ENCODE data around the gene SRP54. TPM values are rescaled to one million over a fixed set of nuclear protein-coding genes. Genes with fewer than 3 reads are reported as not detected.

Gene SRP54
- total and polyA plus RNA-seq, 2 of the 8 experiments (the other 6 are each of a cell fraction or from before 2014, with no cell fraction given) = 19.7 to 60.0 TPM

- Histone ChIP-seq H3K23me2 (ENCODE audit: low read depth, low read length) (no peaks in the 10 kb centered on the region; the same call in 1 of the 2 replicates), H4K5ac (ENCODE audit: insufficient read length, low read depth, low read length) (no peak overlapping the region), H3K36me3 (ENCODE audit: control insufficient read depth in 2 of 4, insufficient read depth in 4 of 4, low read length in 3 of 4) (peaks cover 0 to 5% (median 0%) of the 10 kb centered on the region in 4 experiments; a peak in 3 of 8 replicates), H3K27ac (ENCODE audit: low read depth, low read length) (no peak overlapping the region), H3K79me1 (ENCODE audit: low read depth, low read length) (no peaks in the 10 kb centered on the region), H2BK120ac (replicated peaks; ENCODE audit: low read depth, low read length) (no peak overlapping the region), H3K4me3 (ENCODE audit: extremely low read depth in 1 of 4, insufficient read depth in 2 of 4, low read depth in 3 of 4, low read length in 4 of 4) (no peak overlapping the region), H2AK5ac (ENCODE audit: low read depth, low read length) (no peak overlapping the region), H4K8ac (ENCODE audit: extremely low read depth, insufficient read depth, low read length) (no peak overlapping the region), H2BK5ac (ENCODE audit: low read depth, low read length) (no peak overlapping the region), H3K9me3 (ENCODE audit: insufficient read depth in 2 of 2, low read depth in 1 of 2, low read length in 1 of 2) (no peaks in the 10 kb centered on the region), H3K9ac (replicated peaks in 1 of 4; ENCODE audit: extremely low read depth in 1 of 4, low read depth in 3 of 4, low read length in 3 of 4) (no peak overlapping the region), H3K18ac (ENCODE audit: extremely low read depth, low read length) (no peak overlapping the region), H2BK15ac (ENCODE audit: low read length) (no peak overlapping the region), H3K4me1 (replicated peaks in 1 of 4; ENCODE audit: control insufficient read depth in 3 of 4, insufficient read depth in 4 of 4, low read length in 3 of 4) (no peaks in the 10 kb centered on the region), H3K23ac (ENCODE audit: insufficient read length) (no peak overlapping the region), H2AFZ (ENCODE audit: low read length) (no peak overlapping the region), H4K20me1 (replicated peaks in 1 of 2; ENCODE audit: control insufficient read depth in 1 of 2, insufficient read depth in 2 of 2, low read length in 2 of 2) (no peaks in the 10 kb centered on the region), H2BK12ac (ENCODE audit: low read depth, low read length) (no peak overlapping the region), H3K14ac (ENCODE audit: insufficient read length) (no peak overlapping the region), H4K91ac (replicated peaks; ENCODE audit: insufficient read length, low read length) (no peak overlapping the region), H3K27me3 (replicated peaks in 1 of 4; ENCODE audit: control insufficient read depth in 3 of 4, extremely low read depth in 1 of 4, insufficient read depth in 3 of 4, low read length in 3 of 4) (no peaks in the 10 kb centered on the region), H3K79me2 (ENCODE audit: control insufficient read depth in 1 of 2, insufficient read depth in 2 of 2, low read length in 2 of 2) (peaks cover 0 to 6% of the 10 kb centered on the region in 2 experiments; a peak in 2 of 4 replicates), H2BK20ac (ENCODE audit: low read length) (no peak overlapping the region), H3K4ac (replicated peaks; ENCODE audit: insufficient read length, low read depth, low read length) (no peak overlapping the region), H3K4me2 (ENCODE audit: insufficient read depth in 1 of 2, low read depth in 2 of 2, low read length in 2 of 2) (no peak overlapping the region), H3K56ac (replicated peaks; ENCODE audit: insufficient read length, low read depth, low read length) (no peak overlapping the region)
- FAIRE-seq = no peak
- ChIA-PET CTCF (ENCODE audit: partially characterized antibody) (interaction anchor here (0.6 kb wide), 2 partner anchors 12 to 1442 kb away, joined by 3 to 4 read pairs; no protein-coding TSS in a partner anchor), POLR2A (ENCODE audit: partially characterized antibody) (interaction anchor here (0.5 kb wide), 2 partner anchors 29 to 91 kb away, joined by 4 read pairs; no protein-coding TSS in a partner anchor)
- TF ChIP-seq CBX8 (IDR thresholded peaks at IDR 0.05; ENCODE audit: borderline replicate concordance, low read depth, low read length) = no peak
- no peak for TF ChIP-seq CTBP2 (IDR thresholded peaks at IDR 0.05; ENCODE audit: borderline replicate concordance, insufficient read depth, insufficient read length, low read length)
- no peak for TF ChIP-seq RNF2 (IDR thresholded peaks at IDR 0.05; ENCODE audit: borderline replicate concordance, low read depth, low read length, missing control alignments, poor library complexity, severe bottlenecking)
- TF ChIP-seq FOSL1 (IDR thresholded peaks at IDR 0.05; ENCODE audit: insufficient read depth, low read depth, low read length) = no peak
- no peak for TF ChIP-seq SUZ12 (IDR thresholded peaks at IDR 0.05; ENCODE audit: low read length)
- TF ChIP-seq SP2 (IDR thresholded peaks at IDR 0.05; ENCODE audit: low read length) = no peak
- TF ChIP-seq RBBP5 (IDR thresholded peaks at IDR 0.05; ENCODE audit: borderline replicate concordance, low read depth, low read length) = no peak
- TF ChIP-seq SIN3A (conservative IDR thresholded peaks at IDR 0.05 in 1 of 2, IDR thresholded peaks at IDR 0.05 in 1 of 2; ENCODE audit: low read depth in 1 of 2, low read length in 2 of 2) = no peak
- TF ChIP-seq KDM5A (IDR thresholded peaks at IDR 0.05; ENCODE audit: low read length) = no peak
- no peak for TF ChIP-seq JUN (IDR thresholded peaks at IDR 0.05; ENCODE audit: low read depth, low read length)
- no peak for DNase-seq (ENCODE audit: low read depth in 1 of 2, low spot score in 2 of 2)
- 94% methylated on average over 1 of the region's 1 CpG; no CpG with 5 or more reads in 1 of the 2 experiments for WGBS, 2 experiments (ENCODE audit: extremely low coverage in 1 of 2, insufficient coverage in 1 of 2, insufficient read length in 1 of 2, insufficient replicate concordance in 2 of 2, low coverage in 1 of 2, low lambda C conversion rate in 2 of 2, missing lambda C conversion rate in 1 of 2)
Observed at GRCh38 chr14:35051796-35052195, 69.0 kb downstream of the SRP54 start.

Measured in H1 (cell line).